Stimulated activated effector memory CD8-positive, alpha-beta T cell treated with anti-CD3 and anti-CD28 coated beads, Interleukin-12 subunit alpha, Interleukin-12 subunit beta, amount 100 ng/mL, for 72 hours (primary cell): ENCODE measurements around the gene TNS1.
A peak's percentile ranks its signal among the peaks of the same experiment; 100 is the strongest.
"Not testable (repeated sequence)": the region's sequence is repeated elsewhere in the genome, so short reads cannot be mapped to it uniquely, and the experiment has no call there.

Experiments
- ATAC-seq: fragments of 150-1000 bp; cut with Tn5 transposase; 2 replicates; pipeline ENCODE4 v1.10.0; 2021
- DNase-seq, 2 donors: peaks; one replicate each; pipeline ENCODE4 v3.0.0; 2021 to 2022; ENCODE audit warnings: low spot score in 2 of 2
- H3K27ac Mint-ChIP-seq: one replicate; pipeline ENCODE4 v1.8.0; 2022; ENCODE audit warnings: mild to moderate bottlenecking, mixed read lengths
- H3K36me3 Mint-ChIP-seq: one replicate; pipeline ENCODE4 v1.8.0; 2022; ENCODE audit warnings: mild to moderate bottlenecking, mixed read lengths
- H3K4me1 Mint-ChIP-seq: one replicate; pipeline ENCODE4 v1.8.0; 2022; ENCODE audit warnings: mixed read lengths
- H3K4me3 Mint-ChIP-seq: one replicate; pipeline ENCODE4 v1.8.0; 2022; ENCODE audit warnings: mild to moderate bottlenecking, mixed read lengths
- H3K9me3 Mint-ChIP-seq: one replicate; pipeline ENCODE4 v1.8.0; 2022; ENCODE audit warnings: mixed read lengths

TNS1 gene

DNA sequence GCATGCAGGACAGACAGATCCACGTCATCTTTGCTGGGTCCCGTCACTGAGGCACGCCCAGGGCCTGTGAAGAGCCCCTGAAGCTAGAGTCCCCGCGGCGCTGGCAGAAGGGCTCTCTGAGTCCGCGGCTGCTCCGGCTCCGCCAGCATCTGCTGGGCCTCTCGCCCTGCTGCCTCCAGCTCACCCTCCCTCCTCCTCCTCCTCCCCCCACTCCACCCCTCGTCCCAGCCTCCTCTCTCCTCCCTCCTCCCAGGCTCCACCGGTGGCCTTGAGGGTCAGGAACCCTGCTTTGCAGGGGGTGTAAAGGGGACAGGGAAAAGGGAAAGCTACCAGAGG lies at the start of gene TNS1:
Gene TNS1, minus strand, starts transcription at position 151 of the 336 bp plus-strand sequence. Its CDS starts 123 bp downstream, at position 28.
- DNase-seq (no peak), ATAC-seq (no peak)
- H3K36me3 Mint-ChIP-seq: no peaks in the 10 kb centered on the region
- H3K27ac Mint-ChIP-seq: no peak within 1 kb of the TSS
- no peaks in the 10 kb centered on the region for H3K4me1 Mint-ChIP-seq
- no peaks in the 10 kb centered on the region for H3K9me3 Mint-ChIP-seq
- no peak within 1 kb of the TSS for H3K4me3 Mint-ChIP-seq

DNA sequence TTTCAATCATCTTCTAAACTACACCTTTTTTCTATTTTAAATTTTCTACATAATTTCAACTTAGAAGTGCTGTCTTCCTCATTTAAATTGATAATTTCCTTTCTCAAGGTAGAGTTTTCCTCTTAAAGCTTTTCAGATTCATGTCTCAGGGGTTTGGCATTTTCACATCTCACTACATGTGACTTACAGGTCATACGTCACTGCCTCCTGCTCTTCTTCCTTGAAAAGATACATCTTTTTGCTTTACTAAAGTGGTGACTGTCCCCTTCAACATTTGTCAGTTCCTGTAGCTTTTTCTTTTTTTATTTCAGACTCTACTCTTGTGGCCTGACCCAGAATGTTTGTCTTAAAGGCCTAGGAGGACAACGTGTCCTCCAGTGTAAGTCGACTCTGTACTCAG lies 49.1 kb upstream of the TNS1 start:
- H3K9me3 Mint-ChIP-seq: peaks cover 3% of the 10 kb centered on the region
- H3K27ac Mint-ChIP-seq: no peak overlapping the region
- H3K4me3 Mint-ChIP-seq: no peak overlapping the region
- DNase-seq (no peak), ATAC-seq (no peak)
- no peaks in the 10 kb centered on the region for H3K36me3 Mint-ChIP-seq
- no peaks in the 10 kb centered on the region for H3K4me1 Mint-ChIP-seq

DNA sequence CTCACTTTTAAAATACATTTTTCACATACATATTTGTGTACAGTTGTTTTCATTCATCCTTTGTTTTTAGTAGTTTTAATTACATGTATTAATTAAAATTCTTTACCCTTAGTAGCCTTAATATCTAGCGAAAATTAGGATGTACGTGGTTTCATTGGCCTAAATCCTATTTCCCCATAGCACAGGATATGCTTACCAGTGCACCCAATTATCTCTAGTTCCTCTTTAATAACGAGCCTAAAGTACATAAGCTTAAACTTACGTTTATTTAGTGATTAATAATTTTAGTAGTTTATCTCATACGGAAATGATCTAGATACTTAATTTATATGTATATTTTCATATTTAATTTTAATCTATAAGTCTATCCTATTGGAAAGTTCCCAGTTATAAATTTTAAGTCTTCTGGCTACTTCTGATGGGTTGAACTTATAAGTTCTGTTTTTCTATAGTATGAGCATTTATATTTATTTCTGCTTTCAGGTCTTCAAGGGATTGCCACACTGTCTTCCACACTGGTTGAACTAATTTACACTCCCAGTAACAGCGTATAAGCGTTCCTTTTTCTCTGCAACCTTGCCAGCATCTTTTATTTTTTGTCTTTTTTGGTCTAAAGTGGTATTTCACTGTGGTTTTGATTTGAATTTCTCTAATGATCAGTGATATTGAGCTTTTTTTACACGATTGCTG lies 44.9 kb upstream of the TNS1 start:
- no peak overlapping the region for H3K27ac Mint-ChIP-seq
- H3K4me3 Mint-ChIP-seq: no peak overlapping the region
- no peaks in the 10 kb centered on the region for H3K4me1 Mint-ChIP-seq
- DNase-seq: no peak
- no peak for ATAC-seq
- H3K9me3 Mint-ChIP-seq: peaks cover 3% of the 10 kb centered on the region
- H3K36me3 Mint-ChIP-seq: no peaks in the 10 kb centered on the region

GRCh38 chr2:218046238-218046637 lies 43.4 kb upstream of the TNS1 start:
- Mint-ChIP-seq H3K9me3 (peaks cover 3% of the 10 kb centered on the region), H3K4me1 (no peaks in the 10 kb centered on the region), H3K36me3 (no peaks in the 10 kb centered on the region), H3K4me3 (no peak overlapping the region), H3K27ac (no peak overlapping the region)
- ATAC-seq (no peak), DNase-seq (no peak)

DNA sequence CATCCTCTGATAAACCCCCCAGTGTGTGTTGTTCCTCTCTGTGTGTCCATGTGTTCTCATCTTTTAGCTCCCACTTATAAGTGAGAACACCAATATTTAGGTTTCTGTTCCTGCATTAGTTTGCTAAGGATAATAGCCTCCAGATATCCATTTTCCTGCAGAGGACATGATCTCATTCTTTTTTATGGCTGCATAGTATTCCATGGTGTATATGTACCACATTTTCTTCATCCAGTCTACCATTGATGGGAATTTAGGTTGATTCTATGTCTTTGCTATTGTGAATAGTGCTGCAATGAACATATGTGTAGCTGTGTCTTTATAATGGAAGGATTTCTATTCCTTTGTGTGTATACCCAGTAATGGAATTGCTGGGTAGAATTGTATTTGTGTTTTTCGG lies 41.8 kb upstream of the TNS1 start:
- H3K27ac Mint-ChIP-seq, H3K9me3 Mint-ChIP-seq, DNase-seq, H3K36me3 Mint-ChIP-seq, H3K4me1 Mint-ChIP-seq, ATAC-seq, H3K4me3 Mint-ChIP-seq: not testable (repeated sequence)

GRCh38 chr2:218043701-218044109 lies 40.9 kb upstream of the TNS1 start:
- H3K27ac Mint-ChIP-seq: no peak overlapping the region

GRCh38 chr2:218043100-218043499 lies 40.3 kb upstream of the TNS1 start:
- H3K27ac Mint-ChIP-seq: no peak overlapping the region

More at GRCh38 chr2:218043701-218044109, 40.9 kb upstream of the TNS1 start:
- H3K4me1 Mint-ChIP-seq: no peaks in the 10 kb centered on the region
- H3K4me3 Mint-ChIP-seq: no peak overlapping the region
- H3K9me3 Mint-ChIP-seq: no peaks in the 10 kb centered on the region
- ATAC-seq: no peak
- H3K36me3 Mint-ChIP-seq: no peaks in the 10 kb centered on the region
- no peak for DNase-seq

DNA sequence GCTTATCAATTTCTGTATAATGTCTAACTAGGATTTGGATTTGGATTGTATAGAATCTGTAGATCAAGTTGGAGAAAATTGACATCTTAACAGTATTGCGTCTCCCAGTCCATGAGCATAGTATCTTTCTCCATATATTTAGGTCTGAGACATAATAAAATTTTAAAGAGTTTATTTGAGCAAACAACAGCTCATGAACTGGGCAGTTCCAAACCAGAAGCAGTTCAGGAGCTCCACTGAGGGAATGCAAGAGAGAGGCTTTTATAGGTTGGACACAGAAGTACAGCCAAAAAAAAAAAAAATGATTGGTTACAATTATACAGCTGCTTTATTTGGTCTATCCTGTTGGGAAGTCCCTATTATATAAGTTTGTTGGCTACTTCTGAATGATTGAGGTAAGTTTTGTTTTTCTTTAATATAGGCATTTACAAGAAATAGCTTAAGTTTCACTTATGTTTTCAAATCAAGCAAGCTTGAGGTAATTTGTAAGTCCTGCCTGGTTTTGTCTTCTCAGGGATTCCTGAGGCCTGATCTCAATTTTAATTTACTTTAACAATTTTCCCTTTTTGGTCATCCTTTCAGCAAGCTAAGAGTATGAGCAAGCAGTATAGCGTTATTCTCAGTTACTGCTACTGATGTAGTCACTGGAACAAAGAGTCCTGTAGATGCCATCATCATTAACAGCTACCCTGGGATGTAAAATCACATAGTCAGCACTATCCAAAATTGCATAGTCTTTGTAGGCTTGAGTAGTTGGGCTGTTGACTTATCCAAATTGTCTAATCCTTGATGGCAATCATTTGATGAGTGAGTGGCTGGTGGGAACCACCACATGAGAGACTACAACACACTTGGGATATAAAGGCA lies 38.7 kb upstream of the TNS1 start:
- H3K4me3 Mint-ChIP-seq: no peak overlapping the region
- ATAC-seq (peak; percentile 40), DNase-seq (no peak)
- H3K27ac Mint-ChIP-seq: no peak overlapping the region
- H3K9me3 Mint-ChIP-seq: no peaks in the 10 kb centered on the region
- no peaks in the 10 kb centered on the region for H3K36me3 Mint-ChIP-seq
- H3K4me1 Mint-ChIP-seq: no peaks in the 10 kb centered on the region

More at GRCh38 chr2:218043100-218043499, 40.3 kb upstream of the TNS1 start:
- Mint-ChIP-seq H3K36me3 (no peaks in the 10 kb centered on the region), H3K4me3 (no peak overlapping the region), H3K9me3 (no peaks in the 10 kb centered on the region), H3K4me1 (no peaks in the 10 kb centered on the region)
- no peak for DNase-seq
- ATAC-seq: no peak

- no peaks in the 10 kb centered on the region for H3K4me1 Mint-ChIP-seq
- no peak overlapping the region for H3K27ac Mint-ChIP-seq
Observed at GRCh38 chr2:218040883-218041282, 38.1 kb upstream of the TNS1 start.

DNA sequence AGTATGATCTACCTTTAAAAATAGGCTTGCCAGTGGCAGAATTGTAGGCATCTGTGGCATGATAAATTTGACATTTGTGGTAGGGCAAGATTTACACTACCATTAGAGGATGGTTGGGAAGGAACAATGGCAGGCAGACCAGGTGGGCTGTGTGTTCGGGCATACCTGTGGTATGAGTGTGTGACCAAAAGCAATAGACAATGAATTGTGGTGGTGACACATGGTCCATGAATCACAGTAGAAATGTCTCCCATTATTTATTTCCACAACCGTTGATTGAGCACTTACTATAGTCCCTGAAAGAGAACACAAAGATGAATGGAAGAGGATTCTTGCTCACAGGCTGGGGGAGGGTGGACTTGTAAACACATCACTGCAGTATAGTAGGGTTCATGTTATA lies 36.4 kb upstream of the TNS1 start:
- no peak overlapping the region for H3K4me3 Mint-ChIP-seq
- no peaks in the 10 kb centered on the region for H3K9me3 Mint-ChIP-seq
- ATAC-seq (no peak), DNase-seq (peak in 1 of 2 donors; percentile 20)
- H3K4me1 Mint-ChIP-seq: peaks cover 11% of the 10 kb centered on the region
- no peaks in the 10 kb centered on the region for H3K36me3 Mint-ChIP-seq
- no peak overlapping the region for H3K27ac Mint-ChIP-seq

More at GRCh38 chr2:218040883-218041282, 38.1 kb upstream of the TNS1 start:
- no peaks in the 10 kb centered on the region for H3K9me3 Mint-ChIP-seq
- H3K36me3 Mint-ChIP-seq: no peaks in the 10 kb centered on the region
- DNase-seq: no peak
- no peak overlapping the region for H3K4me3 Mint-ChIP-seq
- no peak for ATAC-seq

DNA sequence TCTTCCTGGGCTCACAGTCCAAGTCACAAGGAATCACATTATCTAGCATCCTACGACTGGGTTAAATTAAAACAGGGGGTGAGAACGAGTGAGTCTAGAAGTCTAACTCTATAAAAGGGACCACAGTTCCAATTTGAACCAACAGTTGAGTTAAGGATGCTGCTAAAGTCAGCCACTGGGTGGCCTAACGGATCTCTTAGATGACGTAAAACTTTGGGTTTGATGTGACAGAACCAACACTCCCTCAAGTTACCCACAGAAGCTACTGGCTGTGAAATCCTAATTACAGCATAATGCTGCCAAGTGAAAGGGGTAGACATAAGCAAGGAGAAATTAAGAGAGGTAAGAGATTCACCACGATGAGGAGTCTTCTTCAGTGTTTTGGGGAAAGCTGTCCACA lies 33.6 kb upstream of the TNS1 start:
- ATAC-seq (no peak), DNase-seq (peak in 1 of 2 donors; percentile 10)
- no peaks in the 10 kb centered on the region for H3K9me3 Mint-ChIP-seq
- no peaks in the 10 kb centered on the region for H3K36me3 Mint-ChIP-seq
- no peak overlapping the region for H3K27ac Mint-ChIP-seq
- H3K4me1 Mint-ChIP-seq: peaks cover 15% of the 10 kb centered on the region
- H3K4me3 Mint-ChIP-seq: no peak overlapping the region

- Mint-ChIP-seq H3K27ac (no peak overlapping the region), H3K36me3 (no peaks in the 10 kb centered on the region), H3K4me3 (peak overlapping the region; percentile 51), H3K4me1 (peaks cover 15% of the 10 kb centered on the region), H3K9me3 (no peaks in the 10 kb centered on the region)
- DNase-seq (peak in 1 of 2 donors; percentile 45), ATAC-seq (no peak)
Observed at GRCh38 chr2:218035463-218036100, 32.8 kb upstream of the TNS1 start.

GRCh38 chr2:218034497-218035213 lies 31.9 kb upstream of the TNS1 start:
- peak; percentile 78 for ATAC-seq

DNA sequence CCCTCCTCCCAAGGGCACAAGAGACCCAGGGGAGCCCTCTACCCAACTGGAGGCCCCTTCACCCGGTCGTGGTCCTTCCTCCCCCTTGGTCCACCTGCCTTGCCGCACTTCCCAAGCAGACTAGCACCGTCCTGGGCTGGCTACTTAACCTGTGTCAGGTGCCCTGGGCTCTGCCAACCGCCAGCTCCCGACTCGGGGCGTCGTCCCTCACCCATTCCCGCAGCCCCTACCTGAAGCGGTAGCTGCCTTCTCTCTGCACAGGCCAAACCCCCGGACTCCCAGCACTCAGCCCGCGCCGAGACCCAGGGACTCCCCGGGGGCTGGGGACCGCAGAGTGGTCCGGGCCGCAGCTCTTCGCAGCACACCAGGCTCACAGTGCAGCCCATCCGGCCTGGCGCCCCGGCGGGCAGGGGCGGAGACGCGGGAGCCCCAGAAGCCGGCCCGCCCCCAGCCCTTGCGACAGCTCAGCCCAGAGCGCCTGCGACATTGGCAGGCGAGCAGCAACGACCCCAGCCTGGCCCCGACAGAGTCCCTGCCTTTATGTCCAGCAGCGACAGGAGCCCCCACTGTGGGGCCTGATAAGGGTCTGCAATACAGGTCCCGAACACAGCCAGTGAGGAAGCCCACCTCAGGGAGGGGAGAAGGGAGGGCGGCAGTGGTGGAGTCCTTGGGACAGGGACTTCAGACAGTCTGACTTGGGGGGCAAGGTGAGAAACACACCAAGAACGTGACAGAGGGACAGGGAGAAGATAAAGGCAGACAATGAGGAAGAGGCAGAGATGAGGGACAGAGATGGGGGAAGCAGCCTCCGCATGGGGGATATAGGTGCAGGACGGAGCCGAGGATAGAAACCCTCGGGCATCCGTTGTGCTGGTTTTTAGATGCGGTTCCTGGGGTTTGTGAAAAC lies 31.0 kb upstream of the TNS1 start:
- ATAC-seq (peak; percentile 5), DNase-seq (peak in 1 of 2 donors; percentile 51)
- H3K4me3 Mint-ChIP-seq: peak overlapping the region; percentile 51
- peaks cover 15% of the 10 kb centered on the region for H3K4me1 Mint-ChIP-seq
- peak overlapping the region; percentile 14 for H3K27ac Mint-ChIP-seq
- H3K36me3 Mint-ChIP-seq: no peaks in the 10 kb centered on the region
- no peaks in the 10 kb centered on the region for H3K9me3 Mint-ChIP-seq

More at GRCh38 chr2:218034497-218035213, 31.9 kb upstream of the TNS1 start:
- H3K9me3 Mint-ChIP-seq, H3K36me3 Mint-ChIP-seq: not testable (repeated sequence)
- Mint-ChIP-seq H3K4me1 (peaks cover 15% of the 10 kb centered on the region), H3K27ac (peak overlapping the region; percentile 14), H3K4me3 (peak overlapping the region; percentile 51)
- peak in 1 of 2 donors; percentile 78 for DNase-seq
